SK-N-MC (cell line): ENCODE data around the gene GIMAP2.

Experiments used
- EZH2 ChIP-seq: fragments of 200-600 bp; sonication (generic); IDR thresholded peaks from one replicate; pipeline ENCODE4 v1.6.1; 2017; ENCODE audit warnings: antibody characterized with exemption
- FOXP2 ChIP-seq: optimal IDR thresholded peaks from 2 replicates; pipeline ENCODE3; 2011; ENCODE audit warnings: mild to moderate bottlenecking, moderate library complexity; ENCODE audit not compliant: insufficient read depth; ENCODE audit errors: extremely low read length, control extremely low read depth
- POLR2AphosphoS5 ChIP-seq: IDR thresholded peaks from 2 replicates; pipeline ENCODE4 v1.6.1; 2012; ENCODE audit warnings: mild to moderate bottlenecking, low read depth, low read length, borderline replicate concordance

DNA sequence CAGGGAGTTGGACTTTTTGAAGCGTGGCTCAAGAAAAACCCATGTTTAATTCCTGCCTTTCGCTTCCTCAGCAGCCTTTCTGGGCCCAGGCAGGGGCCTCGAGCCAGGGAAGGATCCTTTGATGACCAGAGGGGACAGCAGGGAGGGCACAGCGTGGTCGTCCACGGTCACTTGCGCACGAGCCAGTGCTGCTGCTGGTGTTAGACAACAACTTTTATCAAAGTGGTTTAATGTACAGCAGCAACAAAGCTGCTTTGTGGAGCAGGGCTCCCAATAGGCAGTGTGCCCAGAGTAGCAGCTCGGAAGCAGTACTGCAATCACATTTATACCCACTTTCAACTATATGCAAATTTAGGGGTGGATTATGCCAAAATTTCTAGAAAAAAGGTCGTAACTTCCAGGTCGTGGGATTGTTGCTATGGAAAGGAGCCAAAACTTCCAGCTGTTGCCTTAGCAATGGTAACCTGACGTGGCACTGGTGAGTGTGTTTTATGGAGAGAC is 37.0 kb downstream of the GIMAP2 start:
- TF ChIP-seq POLR2AphosphoS5 (no peak), EZH2 (no peak), FOXP2 (no peak)
